ENCODE data around the gene NCBP3. TPM values are rescaled to one million over a fixed set of nuclear protein-coding genes. Genes with fewer than 3 reads are reported as not detected.

NCBP3 gene
- total and polyA plus RNA-seq, 2 of the 4 experiments (the other 2 are of a cell fraction): 10.8 to 13.5 TPM

DNA sequence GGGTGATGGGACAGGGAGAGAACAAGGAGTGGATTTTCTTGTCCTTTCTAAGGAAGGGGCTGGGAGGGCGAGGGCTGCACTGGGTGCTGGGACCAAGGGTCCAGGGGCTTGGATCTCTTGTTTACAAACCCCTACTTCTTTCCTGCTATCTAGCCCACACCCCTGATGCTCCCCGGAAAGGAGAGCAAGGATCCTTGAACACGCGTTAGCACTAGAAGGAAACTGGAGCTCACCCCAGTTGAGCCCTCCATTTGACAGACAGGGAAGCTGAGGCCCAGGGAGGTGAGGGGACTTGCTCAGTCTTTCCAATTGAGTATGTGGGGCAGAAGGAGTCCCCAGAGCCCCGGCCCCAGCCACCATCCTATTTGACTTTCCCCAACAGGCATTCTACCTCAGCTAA lies 40.5 kb downstream of the NCBP3 start:
- Histone ChIP-seq H3K9me1 (ENCODE audit: insufficient read depth, low read length) (peaks cover 20% of the 10 kb centered on the region), H2AFZ (replicated peaks; ENCODE audit: low read length, poor library complexity) (peak overlapping the region; percentile 49), H3K4me3 (ENCODE audit: insufficient read depth, low read depth, low read length) (no peak overlapping the region), H3K23ac (ENCODE audit: low read depth, low read length) (no peak overlapping the region), H3K4me1 (ENCODE audit: control insufficient read depth, insufficient read depth, low read length) (peaks cover 21% of the 10 kb centered on the region), H3K9me3 (ENCODE audit: control insufficient read depth, insufficient read depth, low read length) (no peaks in the 10 kb centered on the region), H2BK20ac (ENCODE audit: low read depth, low read length) (no peak overlapping the region), H2AK5ac (ENCODE audit: low read depth, low read length) (no peak overlapping the region), H3K18ac (ENCODE audit: low read depth, low read length) (no peak overlapping the region), H3K9ac (ENCODE audit: low read depth, low read length) (no peak overlapping the region), H2BK120ac (ENCODE audit: low read depth, low read length) (no peak overlapping the region), H4K5ac (ENCODE audit: low read depth, low read length) (no peak overlapping the region), H4K20me1 (ENCODE audit: insufficient read depth, low read length) (peaks cover 18% of the 10 kb centered on the region), H4K91ac (ENCODE audit: insufficient read depth, low read depth, low read length) (no peak overlapping the region), H3K79me1 (ENCODE audit: low read depth in 1 of 2, low read length in 2 of 2) (peaks cover 0 to 27% of the 10 kb centered on the region in 2 experiments; a peak in 2 of 4 replicates), H2BK5ac (ENCODE audit: low read depth, low read length, poor library complexity, severe bottlenecking) (no peak overlapping the region), H2BK15ac (ENCODE audit: low read depth, low read length) (no peak overlapping the region), H3K4ac (ENCODE audit: low read depth, low read length) (no peak overlapping the region), H3K14ac (replicated peaks; ENCODE audit: low read depth, low read length) (no peak overlapping the region), H3K27me3 (ENCODE audit: control insufficient read depth, insufficient read depth, low read length) (no peaks in the 10 kb centered on the region), H3K27ac (ENCODE audit: insufficient read depth, low read length) (no peak overlapping the region), H4K8ac (ENCODE audit: low read depth in 2 of 2, low read length in 2 of 2) (no peak overlapping the region), H3K56ac (ENCODE audit: extremely low read depth, insufficient read depth, low read length) (no peak overlapping the region), H2AK9ac (replicated peaks; ENCODE audit: low read depth, low read length, poor library complexity) (peak overlapping the region; percentile 43), H3K36me3 (ENCODE audit: control insufficient read depth, insufficient read depth, low read length) (peaks cover 19% of the 10 kb centered on the region), H3K4me2 (ENCODE audit: low read depth, low read length) (no peak overlapping the region)
- intact Hi-C loops (cut with micrococcal nuclease): no loop called here
- in situ Hi-C loops (cut with MboI; ENCODE audit: low sequenced_read_pairs): loop anchor here (25.0 kb wide), 1 partner anchor 768 kb away; no protein-coding TSS in a partner anchor
- ATAC-seq (ENCODE audit: low read depth): no peak
- dilution Hi-C loops (cut with HindIII; ENCODE audit: low sequenced_read_pairs, unreplicated experiment): no loop called here
- CTCF ChIA-PET: interaction anchor here (2.9 kb wide), 1 partner anchor 68 kb away, joined by 10 read pairs; no protein-coding TSS in a partner anchor
- POLR2A ChIA-PET (ENCODE audit: unreplicated experiment): no interaction called here
- no peak for TF ChIP-seq MAFK (IDR thresholded peaks at IDR 0.05; ENCODE audit: low read depth, low read length)
- TF ChIP-seq NFE2L2 (IDR thresholded peaks at IDR 0.05; ENCODE audit: low read depth, low read length): no peak
- TF ChIP-seq FOS (IDR thresholded peaks at IDR 0.05; ENCODE audit: low read depth, low read length): no peak
- TF ChIP-seq, protein P1, sequence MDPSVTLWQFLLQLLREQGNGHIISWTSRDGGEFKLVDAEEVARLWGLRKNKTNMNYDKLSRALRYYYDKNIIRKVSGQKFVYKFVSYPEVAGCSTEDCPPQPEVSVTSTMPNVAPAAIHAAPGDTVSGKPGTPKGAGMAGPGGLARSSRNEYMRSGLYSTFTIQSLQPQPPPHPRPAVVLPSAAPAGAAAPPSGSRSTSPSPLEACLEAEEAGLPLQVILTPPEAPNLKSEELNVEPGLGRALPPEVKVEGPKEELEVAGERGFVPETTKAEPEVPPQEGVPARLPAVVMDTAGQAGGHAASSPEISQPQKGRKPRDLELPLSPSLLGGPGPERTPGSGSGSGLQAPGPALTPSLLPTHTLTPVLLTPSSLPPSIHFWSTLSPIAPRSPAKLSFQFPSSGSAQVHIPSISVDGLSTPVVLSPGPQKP (IDR thresholded peaks at IDR 0.05; ENCODE audit: borderline replicate concordance, low read depth, low read length): no peak
- no peak for TF ChIP-seq BHLHE40 (IDR thresholded peaks at IDR 0.05; ENCODE audit: low read depth, low read length)
- TF ChIP-seq CHD1 (IDR thresholded peaks at IDR 0.05; ENCODE audit: low read depth, low read length): no peak
- TF ChIP-seq MXI1 (IDR thresholded peaks at IDR 0.05; ENCODE audit: borderline replicate concordance, low read depth, low read length): no peak
- TF ChIP-seq, protein P2, sequence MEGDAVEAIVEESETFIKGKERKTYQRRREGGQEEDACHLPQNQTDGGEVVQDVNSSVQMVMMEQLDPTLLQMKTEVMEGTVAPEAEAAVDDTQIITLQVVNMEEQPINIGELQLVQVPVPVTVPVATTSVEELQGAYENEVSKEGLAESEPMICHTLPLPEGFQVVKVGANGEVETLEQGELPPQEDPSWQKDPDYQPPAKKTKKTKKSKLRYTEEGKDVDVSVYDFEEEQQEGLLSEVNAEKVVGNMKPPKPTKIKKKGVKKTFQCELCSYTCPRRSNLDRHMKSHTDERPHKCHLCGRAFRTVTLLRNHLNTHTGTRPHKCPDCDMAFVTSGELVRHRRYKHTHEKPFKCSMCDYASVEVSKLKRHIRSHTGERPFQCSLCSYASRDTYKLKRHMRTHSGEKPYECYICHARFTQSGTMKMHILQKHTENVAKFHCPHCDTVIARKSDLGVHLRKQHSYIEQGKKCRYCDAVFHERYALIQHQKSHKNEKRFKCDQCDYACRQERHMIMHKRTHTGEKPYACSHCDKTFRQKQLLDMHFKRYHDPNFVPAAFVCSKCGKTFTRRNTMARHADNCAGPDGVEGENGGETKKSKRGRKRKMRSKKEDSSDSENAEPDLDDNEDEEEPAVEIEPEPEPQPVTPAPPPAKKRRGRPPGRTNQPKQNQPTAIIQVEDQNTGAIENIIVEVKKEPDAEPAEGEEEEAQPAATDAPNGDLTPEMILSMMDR (conservative IDR thresholded peaks at IDR 0.05; ENCODE audit: low read depth, low read length): no peak
- TF ChIP-seq, protein P3, sequence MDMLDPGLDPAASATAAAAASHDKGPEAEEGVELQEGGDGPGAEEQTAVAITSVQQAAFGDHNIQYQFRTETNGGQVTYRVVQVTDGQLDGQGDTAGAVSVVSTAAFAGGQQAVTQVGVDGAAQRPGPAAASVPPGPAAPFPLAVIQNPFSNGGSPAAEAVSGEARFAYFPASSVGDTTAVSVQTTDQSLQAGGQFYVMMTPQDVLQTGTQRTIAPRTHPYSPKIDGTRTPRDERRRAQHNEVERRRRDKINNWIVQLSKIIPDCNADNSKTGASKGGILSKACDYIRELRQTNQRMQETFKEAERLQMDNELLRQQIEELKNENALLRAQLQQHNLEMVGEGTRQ (IDR thresholded peaks at IDR 0.05; ENCODE audit: low read depth, low read length): no peak
- no peak for TF ChIP-seq RFX5 (IDR thresholded peaks at IDR 0.05; ENCODE audit: low read depth, low read length)
- TF ChIP-seq RCOR1 (IDR thresholded peaks at IDR 0.05; ENCODE audit: insufficient replicate concordance, low read length): no peak
- TF ChIP-seq MAZ (IDR thresholded peaks at IDR 0.05; ENCODE audit: borderline replicate concordance, low read depth, low read length): no peak
- TF ChIP-seq RAD21 (IDR thresholded peaks at IDR 0.05; ENCODE audit: low read length): no peak
- TF ChIP-seq SMC3 (IDR thresholded peaks at IDR 0.05; ENCODE audit: low read depth, low read length): no peak
- no peak for TF ChIP-seq POLR2A (IDR thresholded peaks at IDR 0.05; ENCODE audit: low read depth, low read length)
- no peak for TF ChIP-seq CEBPB (IDR thresholded peaks at IDR 0.05; ENCODE audit: low read depth, low read length)
- no peak for DNase-seq
- WGBS, 2 experiments (ENCODE audit: extremely low coverage in 2 of 2, insufficient read length in 1 of 2): no CpG with 5 or more reads among the region's 5 CpGs
- no TSS peak for BruUV-seq (replicated peaks)

All from IMR-90 (cell line).